GM12875 (cell line): ENCODE measurements around the gene SSNA1.

Experiments used
- H3K4me3 ChIP-seq: one replicate; pipeline ENCODE4 v1.5.1; 2011; ENCODE audit warnings: low read depth, low read length, control low read depth
- TF ChIP-seq, protein P1 (sequence below): IDR thresholded peaks from 2 replicates; pipeline ENCODE4 v1.5.1; 2011; ENCODE audit warnings: low read depth, mild to moderate bottlenecking, control low read depth, inconsistent platforms, low read length, moderate library complexity, borderline replicate concordance; ENCODE audit not compliant: insufficient read depth

Gene SSNA1

DNA sequence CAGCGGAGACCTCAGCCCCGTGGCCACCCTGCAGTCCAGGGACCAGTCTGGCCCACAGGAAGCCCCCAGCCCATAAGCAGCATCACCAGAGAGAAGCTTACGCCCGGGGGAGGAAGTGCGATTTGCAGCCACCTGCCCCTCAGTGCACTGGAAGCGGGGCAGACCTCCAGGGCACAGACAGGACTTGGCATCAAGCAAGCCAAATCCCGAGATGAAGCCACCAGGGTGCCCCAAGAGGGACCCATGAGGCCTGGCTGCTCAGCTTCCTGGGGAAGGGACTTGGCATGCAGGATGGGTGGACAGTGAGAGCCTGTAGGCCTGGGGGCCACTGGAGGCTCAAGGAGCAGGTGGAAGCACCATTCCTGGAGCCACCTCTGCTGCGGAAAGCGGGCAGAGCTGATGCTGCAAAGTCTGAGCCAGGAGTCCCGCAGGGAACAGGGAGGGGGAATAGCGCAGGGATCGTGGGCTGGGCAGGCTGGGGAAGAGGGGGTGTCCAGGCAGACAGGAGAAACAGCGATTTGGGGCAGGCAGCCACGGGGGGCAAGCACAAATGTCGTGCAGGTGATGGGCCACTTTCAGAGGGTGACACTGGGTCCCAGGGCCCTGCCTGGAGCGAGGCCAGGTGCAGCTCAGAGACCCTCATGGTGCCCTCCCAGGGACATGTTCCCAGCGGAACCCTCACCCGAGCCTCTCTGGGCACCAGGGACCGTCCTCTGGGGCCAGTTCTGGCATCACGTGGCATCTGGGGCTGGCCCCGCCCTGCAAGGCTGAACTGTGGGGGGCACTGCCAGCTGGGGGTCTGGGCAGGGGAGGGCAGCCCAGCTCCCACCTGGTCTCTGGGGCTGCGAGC, 21.9 kb upstream of the SSNA1 start:
- H3K4me3 ChIP-seq = no peak overlapping the region
- TF ChIP-seq, protein P1, sequence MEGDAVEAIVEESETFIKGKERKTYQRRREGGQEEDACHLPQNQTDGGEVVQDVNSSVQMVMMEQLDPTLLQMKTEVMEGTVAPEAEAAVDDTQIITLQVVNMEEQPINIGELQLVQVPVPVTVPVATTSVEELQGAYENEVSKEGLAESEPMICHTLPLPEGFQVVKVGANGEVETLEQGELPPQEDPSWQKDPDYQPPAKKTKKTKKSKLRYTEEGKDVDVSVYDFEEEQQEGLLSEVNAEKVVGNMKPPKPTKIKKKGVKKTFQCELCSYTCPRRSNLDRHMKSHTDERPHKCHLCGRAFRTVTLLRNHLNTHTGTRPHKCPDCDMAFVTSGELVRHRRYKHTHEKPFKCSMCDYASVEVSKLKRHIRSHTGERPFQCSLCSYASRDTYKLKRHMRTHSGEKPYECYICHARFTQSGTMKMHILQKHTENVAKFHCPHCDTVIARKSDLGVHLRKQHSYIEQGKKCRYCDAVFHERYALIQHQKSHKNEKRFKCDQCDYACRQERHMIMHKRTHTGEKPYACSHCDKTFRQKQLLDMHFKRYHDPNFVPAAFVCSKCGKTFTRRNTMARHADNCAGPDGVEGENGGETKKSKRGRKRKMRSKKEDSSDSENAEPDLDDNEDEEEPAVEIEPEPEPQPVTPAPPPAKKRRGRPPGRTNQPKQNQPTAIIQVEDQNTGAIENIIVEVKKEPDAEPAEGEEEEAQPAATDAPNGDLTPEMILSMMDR = no peak

DNA sequence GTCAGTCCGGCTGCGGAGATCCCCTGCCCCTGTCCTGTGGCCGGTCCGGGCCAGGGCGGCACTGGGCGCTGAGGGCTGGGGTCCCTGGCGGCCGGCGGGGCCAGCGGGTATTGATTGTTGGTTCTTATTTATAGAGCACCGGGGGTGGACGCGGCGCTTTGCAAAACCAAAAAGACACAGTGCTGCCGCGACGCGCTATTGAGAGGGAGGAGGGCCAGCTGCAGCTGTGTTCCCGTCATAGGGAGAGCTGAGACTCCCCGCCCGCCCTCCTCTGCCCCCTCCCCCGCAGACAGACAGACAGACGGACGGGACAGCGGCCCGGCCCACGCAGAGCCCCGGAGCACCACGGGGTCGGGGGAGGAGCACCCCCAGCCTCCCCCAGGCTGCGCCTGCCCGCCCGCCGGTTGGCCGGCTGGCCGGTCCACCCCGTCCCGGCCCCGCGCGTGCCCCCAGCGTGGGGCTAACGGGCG, 21.2 kb upstream of the SSNA1 start:
- TF ChIP-seq, protein P1 = no peak
- no peak overlapping the region for H3K4me3 ChIP-seq

DNA sequence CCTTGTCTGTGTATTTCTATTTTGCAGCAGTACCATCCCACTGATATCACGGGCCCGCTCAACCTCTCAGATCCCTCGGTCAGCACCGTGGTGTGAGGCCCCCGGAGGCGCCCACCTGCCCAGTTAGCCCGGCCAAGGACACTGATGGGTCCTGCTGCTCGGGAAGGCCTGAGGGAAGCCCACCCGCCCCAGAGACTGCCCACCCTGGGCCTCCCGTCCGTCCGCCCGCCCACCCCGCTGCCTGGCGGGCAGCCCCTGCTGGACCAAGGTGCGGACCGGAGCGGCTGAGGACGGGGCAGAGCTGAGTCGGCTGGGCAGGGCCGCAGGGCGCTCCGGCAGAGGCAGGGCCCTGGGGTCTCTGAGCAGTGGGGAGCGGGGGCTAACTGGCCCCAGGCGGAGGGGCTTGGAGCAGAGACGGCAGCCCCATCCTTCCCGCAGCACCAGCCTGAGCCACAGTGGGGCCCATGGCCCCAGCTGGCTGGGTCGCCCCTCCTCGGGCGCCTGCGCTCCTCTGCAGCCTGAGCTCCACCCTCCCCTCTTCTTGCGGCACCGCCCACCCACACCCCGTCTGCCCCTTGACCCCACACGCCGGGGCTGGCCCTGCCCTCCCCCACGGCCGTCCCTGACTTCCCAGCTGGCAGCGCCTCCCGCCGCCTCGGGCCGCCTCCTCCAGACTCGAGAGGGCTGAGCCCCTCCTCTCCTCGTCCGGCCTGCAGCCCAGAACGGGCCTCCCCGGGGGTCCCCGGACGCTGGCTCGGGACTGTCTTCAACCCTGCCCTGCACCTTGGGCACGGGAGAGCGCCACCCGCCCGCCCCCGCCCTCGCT, 20.5 kb upstream of the SSNA1 start:
- no peak overlapping the region for H3K4me3 ChIP-seq
- TF ChIP-seq, protein P1 = no peak

DNA sequence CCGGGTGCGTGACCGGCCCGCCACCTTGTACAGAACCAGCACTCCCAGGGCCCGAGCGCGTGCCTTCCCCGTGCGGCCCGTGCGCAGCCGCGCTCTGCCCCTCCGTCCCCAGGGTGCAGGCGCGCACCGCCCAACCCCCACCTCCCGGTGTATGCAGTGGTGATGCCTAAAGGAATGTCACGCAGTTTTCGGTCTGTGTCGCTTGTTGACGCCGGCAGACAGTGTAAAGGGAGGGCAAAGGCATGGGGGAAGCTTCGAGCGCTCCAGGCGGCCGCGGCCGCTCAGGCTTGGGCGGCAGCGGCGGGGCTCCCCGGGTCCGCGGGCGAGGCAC, 19.9 kb upstream of the SSNA1 start:
- no peak overlapping the region for H3K4me3 ChIP-seq
- TF ChIP-seq, protein P1 = no peak

DNA sequence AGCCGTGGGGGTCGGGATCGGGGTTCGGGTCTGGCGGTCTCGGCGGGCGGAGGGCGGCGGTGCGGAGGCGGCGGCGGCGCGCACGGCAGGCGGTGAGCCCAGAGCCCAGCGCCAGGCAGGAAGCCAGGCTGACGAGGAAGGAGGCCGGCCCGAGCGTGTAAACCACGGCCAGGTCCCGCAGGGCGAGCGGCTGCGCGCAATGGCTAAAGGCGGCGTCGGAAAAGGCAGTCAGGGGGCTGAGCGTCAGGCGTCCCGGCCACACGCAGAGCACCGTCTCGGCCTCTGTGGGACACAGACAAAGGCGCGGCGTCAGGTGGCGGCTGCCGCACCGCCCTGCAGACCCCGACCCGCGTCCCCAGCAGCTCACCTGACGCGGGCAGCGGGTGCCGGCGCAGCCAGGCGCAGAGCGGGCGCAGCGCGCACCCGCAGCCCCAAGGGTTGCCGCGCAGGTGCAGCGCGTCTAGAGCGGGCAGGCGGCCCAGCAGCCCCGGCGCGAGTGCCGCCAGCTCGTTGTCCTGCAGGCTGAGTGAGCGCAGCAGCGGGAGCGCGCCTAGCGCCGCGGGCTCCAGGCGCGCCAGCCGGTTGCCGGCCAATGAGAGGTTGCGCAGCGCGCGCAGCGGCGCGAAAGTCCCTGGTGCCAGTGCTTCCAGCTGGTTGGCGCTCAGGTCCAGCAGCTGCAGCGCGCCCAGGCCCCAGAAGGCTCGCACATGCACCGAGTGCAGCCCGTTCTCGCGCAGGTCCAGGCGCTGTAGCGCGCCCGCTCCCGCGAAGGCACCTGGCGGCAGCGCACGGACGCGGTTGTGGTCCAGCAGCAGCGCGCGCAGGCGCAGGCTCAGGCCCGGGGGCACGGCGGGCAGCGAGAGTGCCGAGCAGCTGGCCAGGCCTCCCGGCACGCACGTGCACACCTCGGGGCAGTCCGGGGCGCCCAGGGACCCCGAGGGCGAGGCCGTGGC, 19.3 kb upstream of the SSNA1 start:
- TF ChIP-seq, protein P1 = no peak
- H3K4me3 ChIP-seq = peak overlapping the region; percentile 47

DNA sequence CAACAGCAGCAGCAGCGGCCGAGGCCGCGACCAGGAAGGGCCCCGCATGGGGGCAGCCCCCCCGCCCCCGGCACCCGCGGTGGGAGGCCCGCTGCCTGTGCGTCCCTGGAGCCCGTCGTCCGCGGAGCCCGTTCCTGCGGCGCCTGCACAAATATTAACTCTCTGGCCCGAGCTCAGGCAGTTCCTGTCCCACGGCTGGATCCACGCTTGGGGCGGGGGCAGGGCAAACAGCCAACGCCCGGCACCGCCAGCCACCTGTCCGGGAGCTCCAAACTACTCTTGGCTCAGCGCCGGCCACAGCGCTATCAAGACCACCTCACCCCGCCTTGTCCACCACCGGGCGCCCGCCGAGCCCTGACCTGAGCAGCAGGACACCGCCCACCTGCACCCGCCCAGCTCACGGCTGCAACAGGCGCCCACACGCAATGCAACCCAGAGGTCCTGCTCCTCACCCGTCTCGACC, 18.5 kb upstream of the SSNA1 start, which contains the start of gene LRRC26:
LRRC26 (minus strand) TSS at position 156 of the 463 bp plus-strand sequence; CDS start at position 48, 108 bp downstream.
- TF ChIP-seq, protein P1 = no peak

More for the DNA sequence above, 18.5 kb upstream of the SSNA1 start, which contains the start of gene LRRC26:
- H3K4me3 ChIP-seq = peak within 1 kb of the TSS; percentile 47
